HepG2 (cell line): ENCODE results near the gene HNRNPA0. TPM values are rescaled to one million over a fixed set of nuclear protein-coding genes. Genes with fewer than 3 reads are reported as not detected.

Source experiments
- ATAC-seq: fragments of 200-7000 bp; cut with Tn5 transposase; 3 replicates; pipeline ENCODE4 v1.9.1; 2020; ENCODE audit warnings: mild to moderate bottlenecking, moderate library complexity
- BruUV-seq: library from RNA; stranded (reverse); fragments of 400-500 nt; replicated peaks from 2 replicates; lab custom pipeline; 2021; lab: Mats Ljungman, UMichigan
- CTCF ChIA-PET: fragments of 300-600 bp; formaldehyde crosslinking; extraction: SDS; loops from one replicate; lab custom pipeline; 2021; ENCODE audit warnings: low total read pairs, inconsistent platforms, low intra/inter-chr PET ratio; lab: Yijun Ruan, JAX
- POLR2A ChIA-PET: fragments of 350-600 bp; sonication (Branson Sonifier 250); formaldehyde crosslinking; loops from one replicate; lab custom pipeline; 2020; ENCODE audit warnings: antibody characterized with exemption, inconsistent platforms; lab: Yijun Ruan, JAX
- DNase-seq: peaks from one replicate; pipeline ENCODE4 v3.0.0-alpha.2; 2015; ENCODE audit warnings: low spot score
- FAIRE-seq: peaks from 3 replicates; lab custom pipeline; 2011; peaks lifted over from hg19 to GRCh38; lab: Jason Lieb, UNC
- H2AFZ ChIP-seq: one replicate; pipeline ENCODE4 v1.6.1; 2011; ENCODE audit warnings: low read length, inconsistent platforms
- H3K27ac ChIP-seq: fragments of 300-600 bp; 3 replicates; pipeline ENCODE4 v1.8.0; 2011; ENCODE audit warnings: mixed run types, mild to moderate bottlenecking, mixed read lengths, low read length, inconsistent platforms; ENCODE audit not compliant: insufficient read depth; ENCODE audit errors: extremely low read length
- H3K27me3 ChIP-seq, 2 experiments: fragments of 200-600 bp in 1 of 2; 2 replicates in 1 of 2; 3 replicates in 1 of 2; pipeline versions ENCODE4 v1.6.0 to v1.8.0; 2011; ENCODE audit warnings: low read length in 2 of 2, mild to moderate bottlenecking in 2 of 2, moderate library complexity in 2 of 2, inconsistent platforms in 1 of 2; ENCODE audit not compliant: insufficient read depth in 2 of 2, control insufficient read depth in 1 of 2
- H3K36me3 ChIP-seq, 2 experiments: fragments of 200-600 bp in 1 of 2; replicated peaks in 1 of 2; 2 replicates in 1 of 2; 3 replicates in 1 of 2; pipeline versions ENCODE4 v1.5.1 to v1.8.0; 2011; ENCODE audit warnings: low read length in 2 of 2, inconsistent platforms in 1 of 2; ENCODE audit not compliant: insufficient read depth in 2 of 2, control insufficient read depth in 1 of 2
- H3K4me1 ChIP-seq: 2 replicates; pipeline ENCODE4 v1.5.1; 2012; ENCODE audit warnings: low read length, inconsistent platforms; ENCODE audit not compliant: insufficient read depth
- H3K4me2 ChIP-seq: 2 replicates; pipeline ENCODE4 v1.6.0; 2011; ENCODE audit warnings: low read depth, low read length, inconsistent platforms
- H3K4me3 ChIP-seq, 3 experiments: fragments of 200-600 bp in 1 of 3; sonication (generic), shearing (Covaris generic) in 1 of 3; replicated peaks in 1 of 3; 2 replicates each; pipeline ENCODE4 v1.5.1; 2011 to 2016; ENCODE audit warnings: low read length in 3 of 3, inconsistent platforms in 2 of 3, low read depth in 2 of 3, mild to moderate bottlenecking in 2 of 3, control low read depth in 1 of 3, mixed read lengths in 1 of 3; ENCODE audit not compliant: insufficient read depth in 1 of 3
- H3K79me2 ChIP-seq: one replicate; pipeline ENCODE4 v1.6.1; 2011; ENCODE audit warnings: low read length, inconsistent platforms; ENCODE audit not compliant: insufficient read depth
- H3K9ac ChIP-seq: 2 replicates; pipeline ENCODE4 v1.6.0; 2011; ENCODE audit warnings: mild to moderate bottlenecking, low read depth, low read length, inconsistent platforms; ENCODE audit not compliant: insufficient read depth
- H3K9me3 ChIP-seq: 2 replicates; pipeline ENCODE4 v1.5.1; 2012; ENCODE audit warnings: mild to moderate bottlenecking, low read length
- H4K20me1 ChIP-seq: 2 replicates; pipeline ENCODE4 v1.6.0; 2011; ENCODE audit warnings: inconsistent platforms, mild to moderate bottlenecking, low read length, moderate library complexity; ENCODE audit not compliant: insufficient read depth
- AKAP8 ChIP-seq: sonication (generic); formaldehyde crosslinking; IDR thresholded peaks from 2 replicates; pipeline ENCODE4 v1.5.1; 2020; ENCODE audit warnings: mild to moderate bottlenecking, missing genetic modification reagents
- ARHGAP35 ChIP-seq: sonication (generic); formaldehyde crosslinking; IDR thresholded peaks from 2 replicates; pipeline ENCODE4 v1.9.0; 2022; ENCODE audit warnings: mild to moderate bottlenecking, inconsistent platforms, moderate library complexity, missing genetic modification reagents, borderline replicate concordance
- ATM ChIP-seq: fragments of 450-650 bp; IDR thresholded peaks from 2 replicates; pipeline ENCODE4 v1.7.1; 2017; ENCODE audit warnings: mild to moderate bottlenecking, borderline replicate concordance
- HNRNPUL1 ChIP-seq: fragments of 200-400 bp; formaldehyde crosslinking; IDR thresholded peaks from 2 replicates; pipeline ENCODE4 v1.6.1; 2017; ENCODE audit warnings: low read depth, mild to moderate bottlenecking, low read length, moderate library complexity
- MEIS1 ChIP-seq: sonication (generic); formaldehyde crosslinking; IDR thresholded peaks from 2 replicates; pipeline ENCODE4 v1.9.0; 2021; ENCODE audit warnings: mild to moderate bottlenecking, missing genetic modification reagents, moderate library complexity, borderline replicate concordance
- MEIS2 ChIP-seq: sonication (generic); formaldehyde crosslinking; IDR thresholded peaks from 2 replicates; pipeline ENCODE4 v1.9.0; 2021; ENCODE audit warnings: mild to moderate bottlenecking, missing genetic modification reagents
- MXD4 ChIP-seq: IDR thresholded peaks from 2 replicates; pipeline ENCODE4 v1.6.1; 2016; ENCODE audit warnings: mild to moderate bottlenecking, missing biosample characterization, missing genetic modification reagents
- PHF20 ChIP-seq: sonication (generic); formaldehyde crosslinking; IDR thresholded peaks from 2 replicates; pipeline ENCODE4 v1.5.0; 2020; ENCODE audit warnings: mild to moderate bottlenecking, missing genetic modification reagents
- POLR2G ChIP-seq: fragments of 200-400 bp; formaldehyde crosslinking; IDR thresholded peaks from 2 replicates; pipeline ENCODE4 v1.6.1; 2018; ENCODE audit warnings: mild to moderate bottlenecking, low read depth, low read length, moderate library complexity
- SIN3B ChIP-seq: fragments of 150-350 bp; IDR thresholded peaks from 2 replicates; pipeline ENCODE4 v1.6.1; 2014; ENCODE audit warnings: low read length
- TBX3 ChIP-seq: fragments of 450-650 bp; IDR thresholded peaks from 2 replicates; pipeline ENCODE4 v1.6.1; 2017; ENCODE audit warnings: antibody characterized with exemption, mild to moderate bottlenecking, inconsistent platforms, borderline replicate concordance
- ZKSCAN8 ChIP-seq: IDR thresholded peaks from 2 replicates; pipeline ENCODE4 v1.6.1; 2016; ENCODE audit warnings: borderline replicate concordance, missing genetic modification reagents, missing compliant biosample characterization
- ZNF136 ChIP-seq: sonication (generic); formaldehyde crosslinking; IDR thresholded peaks from 2 replicates; pipeline ENCODE4 v1.8.1; 2022; ENCODE audit warnings: low read depth, mild to moderate bottlenecking, moderate library complexity, missing genetic modification reagents
- ZNF253 ChIP-seq: sonication (generic); formaldehyde crosslinking; IDR thresholded peaks from 2 replicates; pipeline ENCODE4 v1.8.0; 2022; ENCODE audit warnings: mild to moderate bottlenecking, missing genetic modification reagents, borderline replicate concordance
- ZNF782 ChIP-seq: sonication (generic); formaldehyde crosslinking; IDR thresholded peaks from 2 replicates; pipeline ENCODE4 v1.4.0; 2020; ENCODE audit warnings: missing genetic modification reagents, mild to moderate bottlenecking, borderline replicate concordance
- in situ Hi-C: cut with HindIII; loops from 2 replicates; pipeline ENCODE4 v1.10.0; 2017; ENCODE audit warnings: low pct_unique_long_range_greater_than_20kb; ENCODE audit not compliant: extremely low pct_ligation_motif_present
- intact Hi-C: fragments of 100-400 bp; cut with micrococcal nuclease; formaldehyde crosslinking; loops from one replicate; pipeline ENCODE4 v1.10.0; 2022; ENCODE audit not compliant: unreplicated experiment
- polyA plus RNA-seq, 8 experiments: library from polyadenylated mRNA; depleted of rRNA in 3 of 8; stranded (reverse) in 7 of 8; unstranded in 1 of 8; fragments of >200 nt; fragmentation: Illumina TruSeq in 4 of 8; extraction: Trizol in 4 of 8; gene quantifications; 2 replicates each; pipeline versions ENCODE4 v1.2.1 to v1.2.3, GENCODE V29; 2011 to 2016; ENCODE audit warnings: low read depth in 4 of 8, missing spikeins in 1 of 8, mixed read lengths in 1 of 8; ENCODE audit not compliant: insufficient read depth in 1 of 8
- total RNA-seq, 5 experiments: library from RNA; depleted of rRNA; stranded (reverse); fragments of >200 nt; fragmentation: Illumina TruSeq; extraction: Trizol; gene quantifications; 2 replicates each; pipeline ENCODE4 v1.2.3, GENCODE V29; 2016; ENCODE audit warnings: low read depth in 1 of 5
- TF ChIP-seq, protein P1 (sequence below): sonication (generic); formaldehyde crosslinking; IDR thresholded peaks from 2 replicates; pipeline ENCODE4 v1.8.1; 2022; ENCODE audit warnings: low read depth, mild to moderate bottlenecking, missing genetic modification reagents
- TF ChIP-seq, protein P2 (sequence below): sonication (generic); formaldehyde crosslinking; conservative IDR thresholded peaks from 2 replicates; pipeline ENCODE4 v1.4.0; 2020; ENCODE audit warnings: mild to moderate bottlenecking, missing genetic modification reagents, moderate library complexity
- TF ChIP-seq, protein P3 (sequence below), 2 experiments: sonication (generic) in 1 of 2; formaldehyde crosslinking in 1 of 2; IDR thresholded peaks; 2 replicates each; pipeline versions ENCODE4 v1.4.0 to v1.6.1; 2018 to 2020; ENCODE audit warnings: missing genetic modification reagents in 2 of 2, borderline replicate concordance in 1 of 2, low read depth in 1 of 2, mild to moderate bottlenecking in 1 of 2, missing biosample characterization in 1 of 2

The HNRNPA0 gene
- total and polyA plus RNA-seq, 2 of the 13 experiments (the other 11 are each of a cell fraction or from before 2014, with no cell fraction given) = 9.0 to 12.9 TPM

DNA sequence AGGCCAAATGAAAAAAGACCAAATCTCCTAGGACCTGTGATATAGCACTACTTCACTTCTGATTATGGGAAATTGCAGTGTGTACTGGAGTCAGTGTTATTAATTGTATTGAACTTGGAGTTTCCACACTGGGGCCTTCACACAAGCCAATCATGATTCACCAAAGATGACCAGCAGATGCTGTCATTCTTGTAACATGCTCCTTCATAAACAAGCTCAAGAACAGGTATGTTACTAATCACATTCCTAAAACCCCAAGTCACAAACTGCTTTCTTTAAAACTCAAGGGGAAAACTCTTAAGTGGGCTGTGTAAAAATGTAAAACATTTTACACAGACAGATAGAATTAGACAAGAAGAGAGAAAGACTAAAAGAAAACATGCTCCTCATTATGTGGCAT lies 23.8 kb downstream of the HNRNPA0 start:
- FAIRE-seq (no peak), ATAC-seq (no peak), DNase-seq (no peak)
- H3K9me3 ChIP-seq = no peaks in the 10 kb centered on the region
- H3K27me3 ChIP-seq = peaks cover 2 to 25% of the 10 kb centered on the region in 2 experiments; a peak in 4 of 5 replicates
- ChIA-PET POLR2A (no interaction called here), CTCF (no interaction called here)
- H2AFZ ChIP-seq = no peak overlapping the region
- H3K36me3 ChIP-seq = no peaks in the 10 kb centered on the region
- H3K4me1 ChIP-seq = peaks cover 9% of the 10 kb centered on the region
- in situ Hi-C loops = no loop called here
- TF ChIP-seq PHF20 (no peak), ZKSCAN8 (CRISPR knock-in tag) (no peak), POLR2G (no peak), ZNF782 (CRISPR knock-in tag) (no peak), ARHGAP35 (CRISPR knock-in tag) (no peak), ZNF253 (CRISPR knock-in tag) (no peak), ZNF136 (CRISPR knock-in tag) (no peak), MEIS2 (CRISPR knock-in tag) (no peak), ATM (no peak), HNRNPUL1 (no peak), TBX3 (no peak), MEIS1 (CRISPR knock-in tag) (no peak), MXD4 (CRISPR knock-in tag) (no peak), AKAP8 (CRISPR knock-in tag) (no peak), SIN3B (no peak)
- TF ChIP-seq, protein P1, sequence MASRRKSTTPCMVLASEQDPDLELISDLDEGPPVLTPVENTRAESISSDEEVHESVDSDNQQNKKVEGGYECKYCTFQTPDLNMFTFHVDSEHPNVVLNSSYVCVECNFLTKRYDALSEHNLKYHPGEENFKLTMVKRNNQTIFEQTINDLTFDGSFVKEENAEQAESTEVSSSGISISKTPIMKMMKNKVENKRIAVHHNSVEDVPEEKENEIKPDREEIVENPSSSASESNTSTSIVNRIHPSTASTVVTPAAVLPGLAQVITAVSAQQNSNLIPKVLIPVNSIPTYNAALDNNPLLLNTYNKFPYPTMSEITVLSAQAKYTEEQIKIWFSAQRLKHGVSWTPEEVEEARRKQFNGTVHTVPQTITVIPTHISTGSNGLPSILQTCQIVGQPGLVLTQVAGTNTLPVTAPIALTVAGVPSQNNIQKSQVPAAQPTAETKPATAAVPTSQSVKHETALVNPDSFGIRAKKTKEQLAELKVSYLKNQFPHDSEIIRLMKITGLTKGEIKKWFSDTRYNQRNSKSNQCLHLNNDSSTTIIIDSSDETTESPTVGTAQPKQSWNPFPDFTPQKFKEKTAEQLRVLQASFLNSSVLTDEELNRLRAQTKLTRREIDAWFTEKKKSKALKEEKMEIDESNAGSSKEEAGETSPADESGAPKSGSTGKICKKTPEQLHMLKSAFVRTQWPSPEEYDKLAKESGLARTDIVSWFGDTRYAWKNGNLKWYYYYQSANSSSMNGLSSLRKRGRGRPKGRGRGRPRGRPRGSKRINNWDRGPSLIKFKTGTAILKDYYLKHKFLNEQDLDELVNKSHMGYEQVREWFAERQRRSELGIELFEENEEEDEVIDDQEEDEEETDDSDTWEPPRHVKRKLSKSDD (CRISPR knock-in tag) = no peak
- TF ChIP-seq, protein P2, sequence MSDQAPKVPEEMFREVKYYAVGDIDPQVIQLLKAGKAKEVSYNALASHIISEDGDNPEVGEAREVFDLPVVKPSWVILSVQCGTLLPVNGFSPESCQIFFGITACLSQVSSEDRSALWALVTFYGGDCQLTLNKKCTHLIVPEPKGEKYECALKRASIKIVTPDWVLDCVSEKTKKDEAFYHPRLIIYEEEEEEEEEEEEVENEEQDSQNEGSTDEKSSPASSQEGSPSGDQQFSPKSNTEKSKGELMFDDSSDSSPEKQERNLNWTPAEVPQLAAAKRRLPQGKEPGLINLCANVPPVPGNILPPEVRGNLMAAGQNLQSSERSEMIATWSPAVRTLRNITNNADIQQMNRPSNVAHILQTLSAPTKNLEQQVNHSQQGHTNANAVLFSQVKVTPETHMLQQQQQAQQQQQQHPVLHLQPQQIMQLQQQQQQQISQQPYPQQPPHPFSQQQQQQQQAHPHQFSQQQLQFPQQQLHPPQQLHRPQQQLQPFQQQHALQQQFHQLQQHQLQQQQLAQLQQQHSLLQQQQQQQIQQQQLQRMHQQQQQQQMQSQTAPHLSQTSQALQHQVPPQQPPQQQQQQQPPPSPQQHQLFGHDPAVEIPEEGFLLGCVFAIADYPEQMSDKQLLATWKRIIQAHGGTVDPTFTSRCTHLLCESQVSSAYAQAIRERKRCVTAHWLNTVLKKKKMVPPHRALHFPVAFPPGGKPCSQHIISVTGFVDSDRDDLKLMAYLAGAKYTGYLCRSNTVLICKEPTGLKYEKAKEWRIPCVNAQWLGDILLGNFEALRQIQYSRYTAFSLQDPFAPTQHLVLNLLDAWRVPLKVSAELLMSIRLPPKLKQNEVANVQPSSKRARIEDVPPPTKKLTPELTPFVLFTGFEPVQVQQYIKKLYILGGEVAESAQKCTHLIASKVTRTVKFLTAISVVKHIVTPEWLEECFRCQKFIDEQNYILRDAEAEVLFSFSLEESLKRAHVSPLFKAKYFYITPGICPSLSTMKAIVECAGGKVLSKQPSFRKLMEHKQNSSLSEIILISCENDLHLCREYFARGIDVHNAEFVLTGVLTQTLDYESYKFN (CRISPR knock-in tag) = no peak
- TF ChIP-seq, protein P3, sequence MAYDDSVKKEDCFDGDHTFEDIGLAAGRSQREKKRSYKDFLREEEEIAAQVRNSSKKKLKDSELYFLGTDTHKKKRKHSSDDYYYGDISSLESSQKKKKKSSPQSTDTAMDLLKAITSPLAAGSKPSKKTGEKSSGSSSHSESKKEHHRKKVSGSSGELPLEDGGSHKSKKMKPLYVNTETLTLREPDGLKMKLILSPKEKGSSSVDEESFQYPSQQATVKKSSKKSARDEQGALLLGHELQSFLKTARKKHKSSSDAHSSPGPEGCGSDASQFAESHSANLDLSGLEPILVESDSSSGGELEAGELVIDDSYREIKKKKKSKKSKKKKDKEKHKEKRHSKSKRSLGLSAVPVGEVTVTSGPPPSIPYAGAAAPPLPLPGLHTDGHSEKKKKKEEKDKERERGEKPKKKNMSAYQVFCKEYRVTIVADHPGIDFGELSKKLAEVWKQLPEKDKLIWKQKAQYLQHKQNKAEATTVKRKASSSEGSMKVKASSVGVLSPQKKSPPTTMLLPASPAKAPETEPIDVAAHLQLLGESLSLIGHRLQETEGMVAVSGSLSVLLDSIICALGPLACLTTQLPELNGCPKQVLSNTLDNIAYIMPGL (CRISPR knock-in tag; IDR thresholded peaks at IDR 0.05; ENCODE audit: borderline replicate concordance in 1 of 2, low read depth in 1 of 2) = no peak
- no peak overlapping the region for H3K4me2 ChIP-seq
- H3K9ac ChIP-seq = no peak overlapping the region
- BruUV-seq = no TSS peak
- intact Hi-C loops = no loop called here
- no peak overlapping the region for H3K4me3 ChIP-seq
- H3K27ac ChIP-seq = no peak overlapping the region
- H3K79me2 ChIP-seq = no peaks in the 10 kb centered on the region
- H4K20me1 ChIP-seq = no peaks in the 10 kb centered on the region
